HEK293T (cell line): Measurements from ENCODE around the gene FOXI2.

Experiments used
- FOXM1 ChIP-seq: fragments of 450-650 bp; IDR thresholded peaks from 2 replicates; pipeline ENCODE4 v1.6.1; 2017; ENCODE audit warnings: mild to moderate bottlenecking, borderline replicate concordance
- SP1 ChIP-seq: fragments of 450-650 bp; IDR thresholded peaks from 2 replicates; pipeline ENCODE4 v1.6.1; 2017
- TF ChIP-seq, protein P1 (sequence below): fragments of 450-650 bp; IDR thresholded peaks from 2 replicates; pipeline ENCODE4 v1.6.1; 2016

DNA sequence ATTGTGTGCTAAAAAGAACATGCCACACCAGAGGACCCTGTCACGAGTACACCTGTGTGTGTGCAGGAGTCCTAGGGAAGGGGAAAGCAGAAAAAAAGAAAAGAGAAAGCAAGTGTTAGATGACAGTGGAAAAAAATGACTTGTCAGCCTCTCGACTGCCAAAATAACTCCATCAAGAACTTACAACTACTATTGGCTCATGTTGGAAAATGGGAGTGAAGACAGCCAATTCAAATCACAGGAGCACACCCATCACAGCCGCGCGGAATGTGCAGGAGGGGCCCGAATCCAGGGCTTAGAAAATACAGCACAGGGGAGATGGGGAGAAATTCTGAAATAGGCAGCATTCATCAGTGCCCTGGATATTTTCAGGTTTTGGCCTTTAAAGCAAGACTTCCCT, 38.1 kb upstream of the FOXI2 start:
- TF ChIP-seq FOXM1 (no peak), SP1 (no peak)
- TF ChIP-seq, protein P1, sequence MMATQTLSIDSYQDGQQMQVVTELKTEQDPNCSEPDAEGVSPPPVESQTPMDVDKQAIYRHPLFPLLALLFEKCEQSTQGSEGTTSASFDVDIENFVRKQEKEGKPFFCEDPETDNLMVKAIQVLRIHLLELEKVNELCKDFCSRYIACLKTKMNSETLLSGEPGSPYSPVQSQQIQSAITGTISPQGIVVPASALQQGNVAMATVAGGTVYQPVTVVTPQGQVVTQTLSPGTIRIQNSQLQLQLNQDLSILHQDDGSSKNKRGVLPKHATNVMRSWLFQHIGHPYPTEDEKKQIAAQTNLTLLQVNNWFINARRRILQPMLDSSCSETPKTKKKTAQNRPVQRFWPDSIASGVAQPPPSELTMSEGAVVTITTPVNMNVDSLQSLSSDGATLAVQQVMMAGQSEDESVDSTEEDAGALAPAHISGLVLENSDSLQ = no peak
